HepG2 (cell line): Measurements from ENCODE around the gene ARHGAP10. TPM values are rescaled to one million over a fixed set of nuclear protein-coding genes. Genes with fewer than 3 reads are reported as not detected.

Experiments
- AGO1 ChIP-seq: fragments of 200-400 bp; formaldehyde crosslinking; IDR thresholded peaks from 2 replicates; pipeline ENCODE4 v1.6.1; 2017; ENCODE audit warnings: mild to moderate bottlenecking, low read depth, low read length, moderate library complexity; ENCODE audit not compliant: poor library complexity, severe bottlenecking
- IKZF4 ChIP-seq: sonication (generic); formaldehyde crosslinking; IDR thresholded peaks from 2 replicates; pipeline ENCODE4 v1.5.1; 2020; ENCODE audit warnings: borderline replicate concordance, mild to moderate bottlenecking, low read depth, missing genetic modification reagents; ENCODE audit errors: not compliant biosample characterization
- KDM2A ChIP-seq: sonication (generic); formaldehyde crosslinking; IDR thresholded peaks from 2 replicates; pipeline ENCODE4 v1.4.0; 2020; ENCODE audit warnings: low read depth, missing genetic modification reagents, borderline replicate concordance
- MAZ ChIP-seq, 2 experiments: sonication (generic) in 1 of 2; formaldehyde crosslinking in 1 of 2; IDR thresholded peaks; 2 replicates each; pipeline versions ENCODE4 v1.5.0 to v1.6.1; 2012 to 2020; ENCODE audit warnings: low read depth in 2 of 2, mild to moderate bottlenecking in 2 of 2, borderline replicate concordance in 1 of 2, improper control_type of control experiment in 1 of 2, low read length in 1 of 2, missing genetic modification reagents in 1 of 2, moderate library complexity in 1 of 2
- RBAK ChIP-seq: sonication (generic); formaldehyde crosslinking; IDR thresholded peaks from 2 replicates; pipeline ENCODE4 v1.5.1; 2020; ENCODE audit warnings: mild to moderate bottlenecking, missing genetic modification reagents
- SOX13 ChIP-seq, 3 experiments: fragments of 450-650 bp in 1 of 3; sonication (generic) in 1 of 3; formaldehyde crosslinking in 1 of 3; IDR thresholded peaks in 2 of 3; conservative IDR thresholded peaks in 1 of 3; 2 replicates each; pipeline versions ENCODE4 v1.5.0 to v1.6.1; 2016 to 2020; ENCODE audit warnings: antibody characterized with exemption in 1 of 3, mild to moderate bottlenecking in 1 of 3, missing compliant biosample characterization in 1 of 3, missing genetic modification reagents in 1 of 3, moderate library complexity in 1 of 3
- TEAD3 ChIP-seq: optimal IDR thresholded peaks from 2 replicates; pipeline ENCODE3; 2016; ENCODE audit warnings: borderline replicate concordance
- THAP11 ChIP-seq: IDR thresholded peaks from 2 replicates; pipeline ENCODE4 v1.6.1; 2016; ENCODE audit warnings: missing biosample characterization, missing genetic modification reagents
- U2AF1 ChIP-seq: fragments of 200-400 bp; formaldehyde crosslinking; optimal IDR thresholded peaks from 2 replicates; pipeline ENCODE3; 2017; ENCODE audit warnings: mild to moderate bottlenecking, low read depth, low read length
- USF2 ChIP-seq, 2 experiments: sonication (generic) in 1 of 2; formaldehyde crosslinking in 1 of 2; IDR thresholded peaks; 2 replicates each; pipeline versions ENCODE4 v1.5.1 to v1.6.1; 2011 to 2020; ENCODE audit warnings: borderline replicate concordance in 1 of 2, low read depth in 1 of 2, low read length in 1 of 2, mild to moderate bottlenecking in 1 of 2, missing genetic modification reagents in 1 of 2, moderate library complexity in 1 of 2
- ZNF577 ChIP-seq: sonication (generic); formaldehyde crosslinking; IDR thresholded peaks from 2 replicates; pipeline ENCODE4 v1.4.0; 2020; ENCODE audit warnings: mild to moderate bottlenecking, low read depth, missing genetic modification reagents, borderline replicate concordance
- ZNF709 ChIP-seq: sonication (generic); formaldehyde crosslinking; IDR thresholded peaks from 2 replicates; pipeline ENCODE4 v1.5.0; 2020; ENCODE audit warnings: mild to moderate bottlenecking, missing genetic modification reagents
- polyA plus RNA-seq, 8 experiments: library from polyadenylated mRNA; depleted of rRNA in 3 of 8; stranded (reverse) in 7 of 8; unstranded in 1 of 8; fragments of >200 nt; fragmentation: Illumina TruSeq in 4 of 8; extraction: Trizol in 4 of 8; gene quantifications; 2 replicates each; pipeline versions ENCODE4 v1.2.1 to v1.2.3, GENCODE V29; 2011 to 2016; ENCODE audit warnings: low read depth in 4 of 8, missing spikeins in 1 of 8, mixed read lengths in 1 of 8; ENCODE audit not compliant: insufficient read depth in 1 of 8
- total RNA-seq, 5 experiments: library from RNA; depleted of rRNA; stranded (reverse); fragments of >200 nt; fragmentation: Illumina TruSeq; extraction: Trizol; gene quantifications; 2 replicates each; pipeline ENCODE4 v1.2.3, GENCODE V29; 2016; ENCODE audit warnings: low read depth in 1 of 5
- TF ChIP-seq, protein P1 (sequence below): IDR thresholded peaks from 2 replicates; pipeline ENCODE4 v1.6.1; 2016; ENCODE audit warnings: control low read depth
- TF ChIP-seq, protein P2 (sequence below): sonication (generic); formaldehyde crosslinking; IDR thresholded peaks from 2 replicates; pipeline ENCODE4 v1.4.0; 2020; ENCODE audit warnings: mild to moderate bottlenecking, low read depth, missing genetic modification reagents

Gene ARHGAP10
- total and polyA plus RNA-seq, 2 of the 13 experiments (the other 11 are each of a cell fraction or from before 2014, with no cell fraction given), result 0.45 to 1.6 TPM

- TF ChIP-seq USF2 (IDR thresholded peaks at IDR 0.05; ENCODE audit: low read depth, low read length) (0 out of 2 replicates have a peak, but pooled peaks have one; percentile 17), USF2 (CRISPR knock-in tag; IDR thresholded peaks at IDR 0.05; ENCODE audit: borderline replicate concordance) (peak; percentile 45; the same call in 1 of the 2 replicates), KDM2A (no peak), IKZF4 (CRISPR knock-in tag) (no peak), AGO1 (no peak), ZNF709 (CRISPR knock-in tag) (no peak), THAP11 (CRISPR knock-in tag) (no peak), RBAK (CRISPR knock-in tag) (no peak), ZNF577 (CRISPR knock-in tag) (no peak), TEAD3 (CRISPR knock-in tag) (no peak), U2AF1 (no peak), MAZ (IDR thresholded peaks at IDR 0.05; ENCODE audit: borderline replicate concordance, low read depth, low read length) (no peak), MAZ (CRISPR knock-in tag; IDR thresholded peaks at IDR 0.05; ENCODE audit: low read depth) (no peak), SOX13 (IDR thresholded peaks at IDR 0.05) (no peak), SOX13 (CRISPR knock-in tag; conservative IDR thresholded peaks at IDR 0.05 in 1 of 2, IDR thresholded peaks at IDR 0.05 in 1 of 2) (no peak)
- TF ChIP-seq, protein P1, sequence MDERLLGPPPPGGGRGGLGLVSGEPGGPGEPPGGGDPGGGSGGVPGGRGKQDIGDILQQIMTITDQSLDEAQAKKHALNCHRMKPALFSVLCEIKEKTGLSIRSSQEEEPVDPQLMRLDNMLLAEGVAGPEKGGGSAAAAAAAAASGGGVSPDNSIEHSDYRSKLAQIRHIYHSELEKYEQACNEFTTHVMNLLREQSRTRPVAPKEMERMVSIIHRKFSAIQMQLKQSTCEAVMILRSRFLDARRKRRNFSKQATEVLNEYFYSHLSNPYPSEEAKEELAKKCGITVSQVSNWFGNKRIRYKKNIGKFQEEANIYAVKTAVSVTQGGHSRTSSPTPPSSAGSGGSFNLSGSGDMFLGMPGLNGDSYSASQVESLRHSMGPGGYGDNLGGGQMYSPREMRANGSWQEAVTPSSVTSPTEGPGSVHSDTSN (CRISPR knock-in tag), result peak; percentile 44; the same call in 1 of the 2 replicates
- TF ChIP-seq, protein P2, sequence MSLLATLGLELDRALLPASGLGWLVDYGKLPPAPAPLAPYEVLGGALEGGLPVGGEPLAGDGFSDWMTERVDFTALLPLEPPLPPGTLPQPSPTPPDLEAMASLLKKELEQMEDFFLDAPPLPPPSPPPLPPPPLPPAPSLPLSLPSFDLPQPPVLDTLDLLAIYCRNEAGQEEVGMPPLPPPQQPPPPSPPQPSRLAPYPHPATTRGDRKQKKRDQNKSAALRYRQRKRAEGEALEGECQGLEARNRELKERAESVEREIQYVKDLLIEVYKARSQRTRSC (CRISPR knock-in tag), result no peak
These were observed 111.3 kb downstream of the ARHGAP10 start (continued) for GRCh38 chr4:147843162-147843561.
